ENCODE measurements around the gene CTDSPL2. TPM values are rescaled to one million over a fixed set of nuclear protein-coding genes. Genes with fewer than 3 reads are reported as not detected.
A peak's percentile ranks its signal among the peaks of the same experiment; 100 is the strongest.
"Not testable (repeated sequence)": the region's sequence is repeated elsewhere in the genome, so short reads cannot be mapped to it uniquely, and the experiment has no call there.

CTDSPL2 gene
- 10 to 100 TPM; 64.0 to 75.8 (median 69.1) TPM for polyA plus RNA-seq (ENCODE audit: insufficient read length in 3 of 3)

DNA sequence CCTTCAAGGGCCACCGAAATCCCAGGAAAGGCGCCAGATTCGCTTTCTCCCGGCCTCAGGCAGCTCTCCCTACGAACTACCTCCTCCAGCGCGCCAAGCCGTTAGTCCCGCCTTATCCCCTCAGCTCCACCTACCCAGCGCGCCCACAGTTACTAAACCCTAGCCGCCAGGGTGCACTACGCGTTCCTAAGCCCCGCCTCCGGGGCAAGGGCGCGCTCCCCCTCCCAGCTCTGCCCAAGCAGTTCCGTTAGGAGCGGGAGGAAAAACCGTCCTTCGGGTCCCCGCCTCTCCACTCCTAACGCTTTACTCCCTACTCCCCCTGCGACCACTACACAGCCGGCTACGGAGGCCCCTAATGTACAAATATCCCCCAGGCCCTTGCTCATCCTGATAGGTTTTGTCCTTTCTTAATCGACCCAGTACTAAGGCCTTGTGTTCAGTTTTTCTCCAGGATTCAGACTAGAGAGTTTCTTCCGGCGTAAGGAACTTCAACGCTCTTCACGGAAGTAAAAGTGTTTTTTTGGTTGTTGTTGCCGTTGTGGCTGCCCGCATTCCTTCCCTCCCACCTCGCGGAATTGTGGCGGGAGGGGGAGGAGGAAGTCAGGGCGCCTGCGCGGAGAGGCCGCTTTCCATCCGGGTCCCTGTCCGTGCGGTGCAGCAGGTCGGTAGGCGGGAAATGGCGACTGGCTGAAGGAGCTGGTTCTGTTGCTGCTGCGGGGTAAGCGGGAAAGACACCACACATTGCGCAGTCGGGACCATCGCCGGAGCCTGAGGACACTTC is at the start of gene CTDSPL2:
CTDSPL2 (plus strand) TSS at position 655 of the 781 bp plus-strand sequence. CDS start 31,386 bp downstream, outside the sequence.
- DNase-seq (ENCODE audit: low read depth in 3 of 3, low spot score in 2 of 3) = peak; percentile 97 to 98 (median 97)

DNA sequence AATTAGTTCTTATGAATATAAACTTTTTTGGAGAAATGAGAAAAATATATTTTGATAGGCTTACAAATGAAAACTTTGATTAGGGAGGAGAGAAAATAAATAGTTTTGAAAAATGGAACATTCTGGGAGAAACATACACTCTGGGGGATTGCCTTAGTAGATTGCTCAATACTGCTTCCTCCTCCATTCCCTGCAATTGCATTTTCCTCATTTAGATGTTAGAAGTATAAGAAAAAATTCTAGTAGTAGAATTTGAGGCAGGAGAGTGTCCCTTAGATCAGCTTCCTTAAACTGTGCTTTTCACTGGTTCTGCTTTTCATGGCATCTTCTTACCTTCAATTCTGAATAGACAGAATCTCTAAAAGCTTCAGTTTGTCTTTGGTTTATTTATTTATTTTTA is 46.2 kb upstream of the CTDSPL2 start:
- no peak for DNase-seq (ENCODE audit: low read depth in 3 of 3, low spot score in 2 of 3)

DNA sequence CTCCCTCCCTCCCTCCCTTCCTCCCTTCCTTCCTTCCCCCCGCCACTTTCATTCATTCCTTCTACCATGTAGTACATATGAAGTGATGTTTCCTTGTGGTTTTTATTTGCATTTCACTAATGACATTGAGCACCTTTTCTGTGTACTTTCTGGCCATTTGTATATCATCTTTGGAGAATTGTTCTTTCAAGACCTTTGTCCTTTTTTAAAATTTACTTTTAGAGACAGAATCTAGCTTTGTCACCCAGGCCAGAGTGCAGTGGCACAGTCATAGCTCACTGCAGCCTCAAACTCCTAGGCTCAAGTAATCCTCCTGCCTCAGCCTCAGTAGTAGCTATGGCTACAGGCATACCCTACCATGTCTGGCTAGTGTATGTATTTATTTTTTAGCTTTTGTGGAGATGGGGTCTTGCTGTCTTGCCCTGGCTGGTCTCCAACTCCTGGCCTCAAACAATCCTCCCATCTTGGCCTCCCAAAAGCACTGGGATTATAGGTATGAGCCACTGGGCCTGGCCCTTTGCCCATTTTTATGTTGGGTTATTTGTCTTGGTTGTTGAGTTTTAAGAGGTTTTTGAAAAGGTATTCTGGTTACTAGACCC is 42.0 kb upstream of the CTDSPL2 start:
- no peak for DNase-seq (ENCODE audit: low read depth in 3 of 3, low spot score in 2 of 3)

DNA sequence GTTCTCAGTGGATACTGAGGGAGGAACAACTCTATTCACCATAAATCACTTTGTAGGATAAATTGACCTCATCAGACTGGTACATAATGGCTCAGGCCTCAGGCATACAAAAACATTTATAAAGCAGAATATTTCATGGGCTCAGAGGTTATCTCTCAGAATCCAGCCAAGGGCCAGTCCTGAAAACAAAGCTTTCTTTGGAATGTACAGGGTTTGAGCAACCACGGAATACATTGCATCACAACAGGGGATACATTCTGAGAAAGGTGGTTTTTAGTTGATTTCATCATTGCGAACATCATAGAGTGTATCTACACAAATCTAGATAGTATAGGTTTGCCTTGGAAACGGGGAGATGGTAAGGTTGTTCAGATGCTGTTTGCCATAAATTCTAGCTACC is 33.4 kb upstream of the CTDSPL2 start:
- DNase-seq (ENCODE audit: low read depth in 3 of 3, low spot score in 2 of 3) = no peak

DNA sequence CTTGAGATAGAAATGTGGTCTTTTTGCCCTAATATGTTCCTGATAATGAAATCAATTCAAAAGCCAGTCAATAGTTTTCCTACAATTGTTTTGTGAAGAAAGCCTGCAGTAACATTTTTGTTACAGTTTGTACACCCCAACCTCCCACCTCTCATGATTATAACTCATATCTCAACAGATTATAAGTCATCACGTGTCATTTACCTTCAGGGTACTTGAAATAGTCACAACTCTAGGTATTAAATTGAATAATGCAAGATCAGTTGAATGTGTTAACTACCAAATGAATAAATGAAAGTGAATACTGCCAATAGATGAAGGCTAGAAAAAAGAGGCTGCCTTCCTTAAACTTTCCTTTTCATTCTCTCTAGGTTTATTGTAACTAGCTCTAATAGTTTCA is 32.9 kb upstream of the CTDSPL2 start:
- no peak for DNase-seq (ENCODE audit: low read depth in 3 of 3, low spot score in 2 of 3)

DNA sequence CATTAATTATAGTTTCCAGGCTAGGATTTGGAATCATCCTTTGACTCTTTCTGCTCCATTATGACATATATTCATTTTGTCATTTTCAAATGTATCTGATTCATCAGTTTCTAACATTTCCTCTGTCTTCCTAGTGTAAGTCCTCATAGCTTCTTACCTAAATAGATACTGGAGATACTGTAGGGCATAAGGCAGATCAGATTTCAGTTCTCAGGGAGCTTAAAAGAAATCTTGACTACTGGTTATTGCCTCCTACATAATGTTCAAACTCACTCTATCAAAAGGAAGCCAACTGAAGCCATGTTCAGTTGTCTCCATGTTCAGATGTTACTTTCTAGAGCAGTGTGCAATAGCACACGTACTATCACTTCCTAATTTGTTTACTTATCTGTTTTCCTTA is 29.6 kb upstream of the CTDSPL2 start:
- DNase-seq (ENCODE audit: low read depth in 3 of 3, low spot score in 2 of 3) = no peak

DNA sequence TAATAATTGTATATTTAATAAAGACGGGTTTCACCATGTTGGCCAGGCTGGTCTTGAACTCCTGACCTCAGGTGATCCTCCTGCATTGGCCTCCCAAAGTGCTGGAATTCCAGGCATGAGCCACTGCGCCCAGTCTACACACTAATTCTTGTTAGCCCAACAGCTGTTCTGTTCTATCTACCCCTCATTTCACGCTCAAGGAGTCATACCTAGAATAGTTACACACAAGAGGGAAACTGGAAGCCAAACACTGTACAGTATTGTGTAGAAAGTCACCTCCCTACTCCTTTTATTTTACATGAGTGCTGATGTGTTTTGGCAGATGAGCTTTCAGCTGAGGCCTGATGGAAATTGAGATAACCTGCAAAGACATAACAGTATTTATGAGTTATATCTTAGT is 13.4 kb upstream of the CTDSPL2 start:
- DNase-seq (ENCODE audit: low read depth in 3 of 3, low spot score in 2 of 3) = no peak

DNA sequence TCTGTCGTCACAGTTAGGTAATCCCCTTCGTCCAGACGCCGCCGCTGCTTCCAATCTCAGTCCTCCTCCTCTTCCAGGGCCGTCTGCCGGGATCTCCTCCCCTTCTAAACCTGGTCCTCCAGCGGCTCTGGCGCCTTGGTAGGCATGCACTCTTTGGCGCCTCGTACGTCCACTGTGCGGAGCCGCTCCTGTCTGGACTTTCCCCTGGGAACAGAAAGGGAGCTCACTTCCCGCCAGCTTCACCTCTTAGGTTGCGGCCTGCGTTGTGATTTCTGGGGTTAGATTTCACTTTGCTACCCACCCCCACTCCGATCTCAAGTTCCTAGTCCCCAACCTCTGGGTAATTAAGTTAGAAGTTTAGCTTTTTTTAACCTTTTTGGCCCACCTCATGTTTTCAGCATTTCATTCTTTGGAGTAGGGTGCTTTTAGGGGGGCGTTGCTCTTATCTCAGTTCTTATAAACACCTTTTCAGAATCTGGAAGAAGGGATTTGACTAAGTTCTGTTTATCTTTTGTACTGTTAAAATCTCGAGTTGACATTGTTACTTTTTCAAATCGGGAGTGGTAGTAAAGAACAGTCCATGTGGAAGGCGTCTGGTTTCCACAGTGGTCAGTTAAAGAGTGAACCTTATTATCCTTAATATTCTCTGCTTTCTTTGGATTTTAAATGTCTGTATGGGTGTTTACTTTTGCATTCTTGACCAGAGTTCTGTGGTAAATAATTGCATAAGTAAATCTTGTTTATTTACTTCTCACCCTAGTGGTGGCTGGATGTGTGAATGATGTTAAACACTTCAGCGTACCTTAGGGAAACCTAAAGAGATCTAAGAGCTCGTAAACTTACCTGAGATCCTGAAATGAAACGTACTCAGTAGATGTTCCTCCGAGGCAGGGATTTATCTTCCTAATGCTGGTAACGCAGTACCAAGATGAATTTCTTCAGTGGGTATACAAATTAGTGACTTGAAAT is 611 bp downstream of the CTDSPL2 start:
- DNase-seq (ENCODE audit: low read depth in 3 of 3, low spot score in 2 of 3) = peak; percentile 5 to 46 (median 14)

DNA sequence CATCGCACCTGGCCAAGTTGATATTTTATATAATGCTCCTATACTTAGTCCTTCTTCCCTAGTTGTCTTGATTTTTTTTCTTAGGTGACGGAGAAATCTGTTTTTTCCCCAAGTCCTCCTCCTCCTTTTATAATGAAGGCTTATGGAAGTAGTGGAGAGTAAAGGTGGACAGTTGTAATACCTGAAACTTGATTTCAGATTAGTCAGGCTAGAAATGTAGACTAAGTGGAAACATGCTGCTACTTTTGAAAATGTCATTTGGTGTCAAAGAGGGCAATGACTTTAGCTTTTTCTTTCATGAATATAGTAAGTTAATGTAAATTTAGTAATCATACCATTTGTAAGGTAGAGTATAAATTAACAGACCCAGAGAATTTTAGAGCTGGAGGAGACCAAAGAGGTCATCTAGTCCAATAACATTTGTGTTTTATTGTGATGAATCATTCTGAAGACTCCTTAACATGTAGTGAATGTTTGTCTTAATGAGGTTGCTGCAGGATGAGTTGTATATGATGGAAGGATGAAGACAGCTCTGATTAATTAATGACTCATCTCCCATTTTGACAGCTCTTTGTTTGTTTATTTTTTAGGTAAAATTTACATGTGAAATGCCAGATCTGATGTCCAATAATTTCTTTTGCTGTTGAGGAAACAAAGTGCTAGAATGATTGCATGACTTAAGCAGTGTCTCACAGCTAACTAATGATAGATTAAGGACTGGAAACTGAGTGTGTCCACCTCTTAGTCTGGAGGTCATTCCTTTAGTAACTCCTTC is 8.7 kb downstream of the CTDSPL2 start:
- no peak for DNase-seq (ENCODE audit: low read depth in 3 of 3, low spot score in 2 of 3)

DNA sequence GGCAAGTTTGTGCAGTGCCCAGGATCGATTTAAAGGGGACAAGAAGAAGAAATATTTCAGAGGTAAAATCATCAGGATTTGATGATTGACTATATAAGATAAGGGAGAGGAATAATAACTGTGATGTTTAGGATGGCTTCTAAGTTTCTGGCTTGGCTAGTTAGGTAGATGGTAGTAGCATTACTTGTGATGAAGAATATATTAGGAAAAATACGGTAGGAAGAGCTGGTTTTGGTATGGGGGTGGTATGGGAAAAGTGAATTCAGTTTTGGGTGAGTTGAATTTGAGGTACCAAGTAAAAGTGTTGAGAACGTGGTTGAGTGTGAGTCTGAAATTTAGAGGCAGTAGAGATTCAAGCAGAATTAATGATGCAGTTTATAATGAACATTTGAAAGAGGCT is 11.0 kb downstream of the CTDSPL2 start:
- no peak for DNase-seq (ENCODE audit: low read depth in 3 of 3, low spot score in 2 of 3)

DNA sequence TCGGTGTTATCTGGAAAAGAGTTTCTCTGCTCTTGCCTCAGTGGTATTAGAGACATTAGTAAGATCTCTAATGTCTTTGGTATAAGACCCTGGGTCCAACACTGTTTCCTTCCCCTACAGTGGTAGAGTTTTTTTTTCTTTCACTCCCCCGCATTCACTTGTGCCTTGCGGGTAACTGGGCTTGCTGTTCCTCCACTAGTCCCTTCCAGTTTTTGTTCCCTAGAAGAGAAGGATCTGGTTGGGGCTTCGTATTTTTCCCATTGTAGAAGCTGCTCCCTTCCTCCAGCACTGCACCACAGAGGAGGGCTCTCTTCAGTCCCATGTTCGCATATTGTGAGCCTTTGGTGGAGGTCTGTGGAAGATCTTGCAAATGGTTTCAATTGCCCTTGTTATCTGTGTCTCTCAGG is 13.7 kb downstream of the CTDSPL2 start:
- DNase-seq (ENCODE audit: low read depth in 3 of 3, low spot score in 2 of 3) = no peak

DNA sequence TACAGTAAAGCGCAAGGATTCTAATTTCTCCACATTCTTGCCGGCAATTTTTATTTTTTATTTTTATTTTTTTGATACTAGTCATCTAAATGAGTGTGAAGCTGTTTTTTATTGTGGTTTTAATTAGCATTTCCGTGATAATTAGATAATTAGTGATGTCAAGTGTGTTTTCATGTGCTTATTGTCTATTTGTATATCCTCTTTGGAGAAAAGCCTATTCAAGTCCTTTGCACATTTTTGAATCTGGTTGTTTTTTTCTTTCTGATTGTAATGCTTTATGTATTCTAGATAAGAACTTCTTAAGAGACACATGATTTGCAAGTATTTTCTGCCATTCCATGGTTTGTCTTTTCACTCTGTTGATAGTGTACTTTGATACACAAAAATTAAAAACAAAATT is 16.1 kb downstream of the CTDSPL2 start:
- no peak for DNase-seq (ENCODE audit: low read depth in 3 of 3, low spot score in 2 of 3)

DNA sequence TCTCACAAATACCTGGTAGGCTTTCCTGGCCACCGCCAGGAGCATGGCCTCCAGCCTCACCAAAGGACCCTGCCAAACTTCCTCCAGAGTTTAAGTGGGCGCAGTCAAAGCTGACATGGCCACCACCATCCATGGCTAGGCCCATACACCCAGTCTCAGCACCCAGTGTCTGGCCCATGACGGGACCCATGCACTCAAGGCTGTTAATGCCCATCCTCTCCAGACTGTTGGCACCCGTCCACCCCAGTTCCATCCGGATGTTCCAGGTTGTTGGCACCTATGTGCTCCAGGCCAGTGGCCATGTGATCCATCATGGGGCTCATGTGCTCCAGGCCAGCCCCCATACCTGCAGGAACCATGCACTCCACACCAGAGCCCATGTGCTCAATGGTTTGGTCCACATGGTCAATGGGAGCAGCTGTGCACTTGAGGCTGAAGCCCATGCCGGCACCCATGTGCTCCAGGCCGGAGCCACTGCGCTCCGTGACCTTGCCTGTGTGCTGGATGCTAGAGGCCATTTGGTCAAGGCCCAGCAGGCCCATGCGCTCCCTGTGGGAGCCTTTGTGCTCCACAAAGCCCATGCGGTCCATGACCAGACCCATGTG is 20.4 kb downstream of the CTDSPL2 start:
- DNase-seq (ENCODE audit: low read depth in 3 of 3, low spot score in 2 of 3) = no peak

DNA sequence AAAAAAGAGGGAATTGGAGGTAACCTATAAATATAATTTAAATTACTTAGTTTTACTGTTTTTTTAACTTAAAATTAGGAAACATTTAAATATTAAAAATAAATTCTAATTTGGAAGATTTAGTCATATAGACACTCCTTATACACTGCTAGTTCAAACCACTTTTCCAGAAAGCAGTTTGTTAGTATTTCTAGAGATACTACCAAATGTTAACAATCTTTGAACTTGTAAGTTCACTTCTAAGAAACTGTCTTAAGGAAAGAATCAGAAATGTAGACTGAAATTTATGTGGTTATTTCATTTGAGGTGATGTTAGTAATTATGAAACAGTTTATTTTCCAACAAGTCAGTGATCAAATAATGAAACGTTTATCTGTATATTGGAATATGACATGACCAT is 22.7 kb downstream of the CTDSPL2 start:
- DNase-seq (ENCODE audit: low read depth in 3 of 3, low spot score in 2 of 3) = no peak

DNA sequence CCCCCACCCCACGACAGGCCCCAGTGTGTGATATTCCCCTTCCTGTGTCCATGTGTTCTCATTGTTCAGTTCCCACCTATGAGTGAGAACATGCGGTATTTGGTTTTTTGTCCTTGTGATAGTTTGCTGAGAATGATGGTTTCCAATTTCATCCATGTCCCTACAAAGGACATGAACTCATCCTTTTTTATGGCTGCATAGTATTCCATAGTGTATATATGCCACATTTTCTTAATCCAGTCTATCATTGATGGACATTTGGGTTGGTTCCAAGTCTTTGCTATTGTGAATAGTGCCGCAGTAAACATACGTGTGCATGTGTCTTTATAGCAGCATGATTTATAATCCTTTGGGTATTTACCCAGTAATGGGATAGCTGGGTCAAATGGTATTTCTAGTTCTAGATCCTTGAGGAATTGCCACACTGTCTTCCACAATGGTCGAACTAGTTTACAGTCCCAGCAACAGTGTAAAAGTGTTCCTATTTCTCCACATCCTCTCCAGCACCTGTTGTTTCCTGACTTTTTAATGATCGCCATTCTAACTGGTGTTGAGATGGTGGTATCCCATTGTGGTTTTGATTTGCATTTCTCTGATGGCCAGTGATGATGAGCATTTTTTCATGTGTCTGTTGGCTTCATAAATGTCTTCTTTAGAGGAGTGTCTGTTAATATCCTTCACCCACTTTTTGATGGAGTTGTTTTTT is 26.3 kb downstream of the CTDSPL2 start:
- DNase-seq (ENCODE audit: low read depth in 3 of 3, low spot score in 2 of 3) = not testable (repeated sequence)

DNA sequence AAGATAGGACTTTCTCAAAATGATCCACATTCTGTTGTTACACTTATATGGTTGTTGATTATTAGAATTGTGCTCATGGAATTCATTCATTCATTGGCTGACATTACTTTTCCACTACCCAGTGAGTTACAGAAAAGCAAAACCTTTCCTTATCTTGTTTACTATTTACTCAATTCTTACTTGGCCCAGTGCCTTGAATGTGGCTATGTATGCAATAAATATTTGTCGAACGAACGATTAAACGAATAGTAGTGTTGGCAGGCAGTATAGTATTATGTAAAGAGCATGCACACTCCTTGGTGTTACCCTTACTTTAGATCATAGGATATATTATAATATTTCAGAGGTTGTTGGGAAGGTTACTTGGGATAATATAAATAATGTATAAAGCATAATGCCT is 31.0 kb downstream of the CTDSPL2 start:
- no peak for DNase-seq (ENCODE audit: low read depth in 3 of 3, low spot score in 2 of 3)

DNA sequence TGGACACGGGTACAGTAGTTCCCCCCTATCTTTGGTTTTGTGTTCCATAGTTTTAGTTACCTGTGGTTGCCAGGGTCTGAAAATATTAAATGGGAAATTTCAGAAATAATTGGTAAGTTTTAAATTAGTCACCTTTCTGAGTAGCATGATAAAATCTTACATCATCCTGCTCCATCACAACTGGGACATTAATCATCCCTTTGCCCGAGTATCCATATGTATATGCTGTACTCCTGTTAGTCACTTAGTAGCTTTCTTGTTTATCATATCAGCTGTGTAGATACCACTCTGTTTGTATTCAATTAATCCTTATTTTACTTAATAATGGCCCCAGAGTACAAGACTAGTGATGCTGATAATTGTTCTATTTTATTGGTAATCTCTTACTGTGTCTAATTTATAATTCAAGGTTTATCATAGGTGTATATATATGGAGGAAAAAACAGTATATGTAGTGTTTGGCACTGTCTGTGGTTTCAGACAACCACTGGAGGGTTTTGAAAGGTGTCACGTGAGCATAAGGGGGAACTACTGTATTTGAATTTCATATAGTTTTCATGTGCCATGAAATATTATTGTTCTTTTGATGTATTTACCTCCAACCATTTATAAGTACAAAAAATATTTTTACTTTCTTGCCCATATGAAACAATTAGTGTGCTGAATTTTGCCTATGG is 41.4 kb downstream of the CTDSPL2 start:
- no peak for DNase-seq (ENCODE audit: low read depth in 3 of 3, low spot score in 2 of 3)

DNA sequence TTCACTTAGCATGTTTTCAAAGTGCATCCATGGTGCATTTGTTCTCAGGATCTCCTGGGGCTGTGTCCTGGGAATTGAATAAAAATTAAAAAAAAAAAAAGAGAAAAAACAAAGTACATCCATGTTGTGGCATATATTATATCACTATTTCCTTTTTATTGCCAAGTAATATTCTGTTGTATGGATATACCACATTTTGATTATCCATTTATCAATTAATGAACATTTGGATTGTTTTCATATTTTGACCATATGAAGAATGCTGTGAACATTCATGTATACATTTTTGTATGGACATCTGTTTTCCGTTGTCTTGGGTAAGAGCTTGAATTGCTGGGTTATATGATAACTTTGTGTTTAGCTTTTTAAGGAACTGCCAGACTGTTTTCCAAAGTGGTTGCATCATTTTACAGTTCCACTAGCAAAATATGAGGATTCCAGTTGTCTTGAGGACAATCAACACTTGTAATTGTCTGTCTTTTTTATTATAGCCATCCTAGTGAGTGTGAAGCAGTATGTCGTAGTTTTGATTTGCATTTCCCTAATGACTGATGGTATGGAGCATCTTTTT is 44.5 kb downstream of the CTDSPL2 start:
- DNase-seq (ENCODE audit: low read depth in 3 of 3, low spot score in 2 of 3) = no peak

All from right renal cortex interstitium (tissue), 3 donors.